Endodermal cell (in vitro differentiated cells): Measurements from ENCODE around the gene TMEM255B. TPM values are rescaled to one million over a fixed set of nuclear protein-coding genes. Genes with fewer than 3 reads are reported as not detected.

ENCODE experiments used
- DNase-seq: peaks from one replicate; pipeline ENCODE4 v3.0.0-alpha.2; 2017
- H3K27ac ChIP-seq: 2 replicates; pipeline ENCODE4 v1.5.1; 2013; ENCODE audit warnings: mild to moderate bottlenecking, low read depth, low read length, moderate library complexity
- H3K27me3 ChIP-seq: 2 replicates; pipeline ENCODE4 v1.6.1; 2013; ENCODE audit warnings: mild to moderate bottlenecking, low read length, moderate library complexity; ENCODE audit not compliant: insufficient read depth, control insufficient read depth, poor library complexity, severe bottlenecking
- H3K36me3 ChIP-seq: 2 replicates; pipeline ENCODE4 v1.7.0; 2013; ENCODE audit warnings: mild to moderate bottlenecking, low read length, moderate library complexity; ENCODE audit not compliant: control insufficient read depth, insufficient read depth
- H3K4me1 ChIP-seq: one replicate; pipeline ENCODE4 v1.7.0; 2013; ENCODE audit warnings: low read length; ENCODE audit not compliant: control insufficient read depth, insufficient read depth
- H3K4me3 ChIP-seq: 2 replicates; pipeline ENCODE4 v1.5.1; 2013; ENCODE audit warnings: mild to moderate bottlenecking, low read length, moderate library complexity
- H3K9ac ChIP-seq: 2 replicates; pipeline ENCODE4 v1.6.1; 2013; ENCODE audit warnings: mild to moderate bottlenecking, low read length, moderate library complexity; ENCODE audit not compliant: poor library complexity, severe bottlenecking; ENCODE audit errors: extremely low read depth
- H3K9me3 ChIP-seq: 2 replicates; pipeline ENCODE4 v1.6.1; 2013; ENCODE audit warnings: mild to moderate bottlenecking, low read length, moderate library complexity; ENCODE audit not compliant: control insufficient read depth
- H3K27ac Mint-ChIP-seq: 2 replicates; pipeline ENCODE4 v1.8.0; 2020; ENCODE audit warnings: mixed read lengths
- H3K27me3 Mint-ChIP-seq: 2 replicates; pipeline ENCODE4 v1.8.0; 2021; ENCODE audit warnings: mild to moderate bottlenecking, mixed read lengths; ENCODE audit not compliant: insufficient read depth
- H3K36me3 Mint-ChIP-seq: 2 replicates; pipeline ENCODE4 v1.8.0; 2020; ENCODE audit warnings: low read depth, mixed read lengths
- H3K4me1 Mint-ChIP-seq: 2 replicates; pipeline ENCODE4 v1.8.0; 2020; ENCODE audit warnings: mixed read lengths
- H3K4me3 Mint-ChIP-seq: 2 replicates; pipeline ENCODE4 v1.8.0; 2020; ENCODE audit warnings: mild to moderate bottlenecking, moderate library complexity, mixed read lengths
- H3K9me3 Mint-ChIP-seq: 2 replicates; pipeline ENCODE4 v1.8.0; 2020; ENCODE audit warnings: mild to moderate bottlenecking, mixed read lengths
- CTCF ChIP-seq: fragments of 200-600 bp; sonication (generic); conservative IDR thresholded peaks from 2 replicates; pipeline ENCODE4 v1.5.0; 2021; ENCODE audit warnings: antibody characterized with exemption, mild to moderate bottlenecking
- WGBS, 2 experiments: methylation state at CpG; one replicate each; pipeline versions ENCODE4 v1.1.5 to v1.1.7; 2013; ENCODE audit warnings: missing lambda C conversion rate in 2 of 2, mixed read lengths in 1 of 2; ENCODE audit not compliant: insufficient coverage in 1 of 2, insufficient read length in 1 of 2; 5-methylcytosine and 5-hydroxymethylcytosine counted together
- total RNA-seq, 2 donors: library from RNA; stranded (reverse); fragmentation: NEBNext Ultra II Directional in 1 of 2; extraction: Animal tissue kit (Norgen Biotek cat#: 25700) in 1 of 2; gene quantifications; 2 replicates in 1 of 2; 3 replicates in 1 of 2; pipeline ENCODE4 v1.2.1, GENCODE V29; 2021

TMEM255B gene
- total RNA-seq, 2 donors from 2014 or later: 0.55 to 2.1 TPM

- Mint-ChIP-seq H3K36me3 (peaks cover 2% of the 10 kb centered on the region), H3K27me3 (peaks cover 2% of the 10 kb centered on the region), H3K9me3 (peaks cover 14% of the 10 kb centered on the region), H3K4me3 (no peak overlapping the region), H3K27ac (no peak overlapping the region), H3K4me1 (no peaks in the 10 kb centered on the region)
- Histone ChIP-seq H3K36me3 (no peaks in the 10 kb centered on the region), H3K27ac (no peak overlapping the region), H3K4me1 (no peaks in the 10 kb centered on the region), H3K4me3 (no peak overlapping the region), H3K9ac (no peak overlapping the region), H3K27me3 (no peaks in the 10 kb centered on the region), H3K9me3 (no peaks in the 10 kb centered on the region)
- DNase-seq: no peak
- 90 to 97% methylated on average over 13 to 14 of the region's 14 CpGs for whole genome bisulfite sequencing, 2 experiments
- no peak for TF ChIP-seq CTCF
Observed at GRCh38 chr13:113810640-113811039, 51.6 kb downstream of the TMEM255B start.

- H3K27me3 ChIP-seq: no peaks in the 10 kb centered on the region
- DNase-seq: no peak
- Mint-ChIP-seq H3K27me3 (peaks cover 2% of the 10 kb centered on the region), H3K4me3 (no peak overlapping the region), H3K9me3 (peaks cover 14% of the 10 kb centered on the region), H3K4me1 (no peaks in the 10 kb centered on the region), H3K36me3 (peaks cover 2% of the 10 kb centered on the region), H3K27ac (no peak overlapping the region)
- H3K4me3 ChIP-seq: no peak overlapping the region
- no peak overlapping the region for H3K27ac ChIP-seq
- TF ChIP-seq CTCF: no peak
- no peaks in the 10 kb centered on the region for H3K9me3 ChIP-seq
- H3K9ac ChIP-seq: no peak overlapping the region
- no peaks in the 10 kb centered on the region for H3K36me3 ChIP-seq
- no peaks in the 10 kb centered on the region for H3K4me1 ChIP-seq
- WGBS, 2 experiments: 90 to 95% methylated on average over 14 to 25 of the region's 30 CpGs
Observed at GRCh38 chr13:113811081-113811928, 52.3 kb downstream of the TMEM255B start.

- peaks cover 14% of the 10 kb centered on the region for H3K9me3 Mint-ChIP-seq
- H3K9me3 ChIP-seq: no peaks in the 10 kb centered on the region
Observed at GRCh38 chr13:113812178-113813040, 53.4 kb downstream of the TMEM255B start.

More at GRCh38 chr13:113812178-113813040, 53.4 kb downstream of the TMEM255B start:
- Mint-ChIP-seq H3K4me1 (no peaks in the 10 kb centered on the region), H3K36me3 (peaks cover 2% of the 10 kb centered on the region), H3K27me3 (peaks cover 2% of the 10 kb centered on the region), H3K27ac (no peak overlapping the region), H3K4me3 (no peak overlapping the region)
- 89 to 94% methylated on average over 29 to 51 of the region's 51 CpGs for WGBS, 2 experiments
- H3K27me3 ChIP-seq: no peaks in the 10 kb centered on the region
- H3K4me3 ChIP-seq: no peak overlapping the region
- no peak for TF ChIP-seq CTCF
- no peak overlapping the region for H3K9ac ChIP-seq
- no peak overlapping the region for H3K27ac ChIP-seq
- H3K36me3 ChIP-seq: no peaks in the 10 kb centered on the region
- H3K4me1 ChIP-seq: no peaks in the 10 kb centered on the region
- no peak for DNase-seq
